NCI-H82 treated with DMSO at 0.1 percent for 48 hours (cell line): ENCODE data around the gene MMD.
"Not testable (repeated sequence)": the region's sequence is repeated elsewhere in the genome, so short reads cannot be mapped to it uniquely, and the experiment has no call there.

Experiments
- DNase-seq: peaks from one replicate; lab custom pipeline; 2025; ENCODE audit not compliant: unreplicated experiment; lab: John Stamatoyannopoulos, UW

MMD gene, protein sequence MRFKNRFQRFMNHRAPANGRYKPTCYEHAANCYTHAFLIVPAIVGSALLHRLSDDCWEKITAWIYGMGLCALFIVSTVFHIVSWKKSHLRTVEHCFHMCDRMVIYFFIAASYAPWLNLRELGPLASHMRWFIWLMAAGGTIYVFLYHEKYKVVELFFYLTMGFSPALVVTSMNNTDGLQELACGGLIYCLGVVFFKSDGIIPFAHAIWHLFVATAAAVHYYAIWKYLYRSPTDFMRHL

DNA sequence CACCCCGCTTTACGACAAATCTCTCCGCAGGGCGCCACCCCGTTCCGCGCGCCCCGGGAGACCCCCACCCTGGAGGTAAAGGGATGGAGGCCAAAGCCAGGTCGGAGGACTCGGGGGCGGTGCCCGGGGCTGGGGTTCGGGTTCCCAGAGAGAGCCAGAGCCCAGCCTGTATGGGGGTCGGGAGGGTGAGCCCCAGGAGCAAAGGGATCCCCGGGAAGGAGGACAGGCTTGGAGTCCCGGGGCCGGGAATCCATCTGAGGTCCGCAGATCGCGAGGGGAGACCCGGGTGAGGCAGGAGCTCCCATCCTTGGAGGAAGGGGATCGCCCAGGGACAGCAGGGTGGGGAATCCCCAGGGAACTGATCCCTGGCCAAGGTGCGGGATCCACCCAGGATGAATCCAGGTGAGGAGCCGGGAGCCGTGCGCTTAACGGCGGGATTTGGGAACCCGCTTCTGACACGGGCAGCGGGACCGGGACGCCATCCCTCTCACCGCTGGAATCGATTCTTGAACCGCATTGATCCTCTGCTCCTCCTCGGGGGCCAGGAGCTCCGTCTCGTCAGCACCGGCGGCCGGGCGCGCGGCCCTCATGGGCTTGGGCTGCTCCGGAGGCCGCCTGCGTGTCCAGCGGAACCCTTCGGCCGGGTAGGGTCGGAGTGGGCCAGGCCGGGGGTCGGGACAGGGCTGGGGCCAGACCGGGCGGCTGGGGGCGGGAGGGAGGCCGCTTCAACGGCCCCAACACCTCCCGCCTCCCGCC is at the start of gene MMD:
Gene MMD (minus strand): TSS at position 657 of the 756 bp plus-strand sequence. CDS start 140 bp downstream, at position 517.
- no peak for DNase-seq

DNA sequence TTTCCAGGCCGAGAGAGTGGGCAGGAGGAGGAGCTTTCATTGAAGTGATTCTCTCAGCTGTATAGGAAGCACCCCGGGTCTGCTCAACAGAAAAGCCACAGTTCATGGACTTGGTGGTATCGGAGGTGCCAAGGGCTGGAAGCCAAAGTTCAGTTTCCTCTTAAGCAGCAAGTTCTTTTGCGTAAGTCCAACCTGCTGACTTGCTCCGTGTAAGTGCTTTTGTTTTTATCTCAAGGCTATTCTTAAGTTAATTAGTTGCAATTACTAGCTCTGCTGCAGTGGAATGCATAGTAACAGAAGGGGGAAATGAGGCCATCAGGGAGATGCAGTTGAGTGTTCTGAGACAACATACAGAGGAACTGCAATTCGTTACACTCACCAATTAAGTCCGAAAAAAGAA is 45.0 kb upstream of the MMD start:
- DNase-seq = peak; percentile 73

DNA sequence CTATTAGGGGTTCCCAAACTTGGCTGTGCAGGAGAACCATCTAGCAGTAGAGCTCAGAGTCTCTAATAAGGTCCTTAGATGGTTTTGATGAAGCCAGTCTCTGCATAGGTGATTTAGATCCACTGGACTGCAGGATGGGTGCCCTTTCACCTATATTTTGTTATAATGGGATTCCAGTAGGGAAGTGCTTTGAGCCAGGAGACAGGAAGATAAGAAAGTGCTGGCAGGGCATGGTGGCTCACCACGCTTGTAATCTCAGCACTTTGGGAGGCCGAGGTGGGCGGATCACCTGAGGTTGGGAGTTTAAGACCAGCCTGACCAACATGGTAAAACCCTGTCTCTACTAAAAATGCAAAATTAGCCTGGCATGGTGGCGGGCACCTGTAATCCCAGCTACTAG is 44.1 kb upstream of the MMD start:
- not testable (repeated sequence) for DNase-seq

DNA sequence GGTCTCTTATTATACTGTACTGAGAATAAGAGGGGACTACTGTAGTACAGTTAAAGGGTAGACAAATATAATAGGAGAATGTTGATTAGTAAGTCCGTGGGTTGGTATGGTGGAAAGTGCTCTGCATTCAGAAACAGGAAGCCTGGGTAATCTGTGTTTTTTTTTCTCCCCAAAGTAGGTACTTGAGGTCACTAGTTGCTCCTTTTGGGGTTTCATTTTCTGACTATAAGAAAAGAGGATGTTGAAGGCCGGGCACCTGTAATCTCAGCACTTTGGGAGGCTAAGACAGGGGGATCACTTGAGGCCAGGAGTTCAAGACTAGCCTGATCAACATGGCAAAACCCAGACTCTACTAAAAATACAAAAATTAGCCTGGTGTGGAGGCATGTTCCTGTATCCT is 42.0 kb upstream of the MMD start:
- DNase-seq = no peak

DNA sequence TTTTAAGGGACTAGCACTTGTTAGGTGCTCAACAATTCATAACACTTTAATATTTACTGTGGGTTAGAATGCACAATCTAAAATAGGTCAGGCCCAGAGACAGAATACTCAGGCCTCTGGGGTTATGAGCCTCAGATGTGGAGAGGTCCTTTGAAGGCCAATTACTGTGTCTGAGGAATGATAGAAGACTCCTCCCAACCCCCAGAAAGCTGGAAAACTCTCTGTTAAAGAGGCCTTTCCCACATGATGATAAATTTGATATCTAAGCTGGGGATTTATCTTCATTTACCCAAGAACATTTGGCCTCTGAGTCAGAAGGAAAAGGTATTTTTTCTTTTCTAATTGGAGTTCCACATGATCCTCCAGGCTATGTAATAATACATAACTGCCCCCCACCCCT is 41.1 kb upstream of the MMD start:
- no peak for DNase-seq

DNA sequence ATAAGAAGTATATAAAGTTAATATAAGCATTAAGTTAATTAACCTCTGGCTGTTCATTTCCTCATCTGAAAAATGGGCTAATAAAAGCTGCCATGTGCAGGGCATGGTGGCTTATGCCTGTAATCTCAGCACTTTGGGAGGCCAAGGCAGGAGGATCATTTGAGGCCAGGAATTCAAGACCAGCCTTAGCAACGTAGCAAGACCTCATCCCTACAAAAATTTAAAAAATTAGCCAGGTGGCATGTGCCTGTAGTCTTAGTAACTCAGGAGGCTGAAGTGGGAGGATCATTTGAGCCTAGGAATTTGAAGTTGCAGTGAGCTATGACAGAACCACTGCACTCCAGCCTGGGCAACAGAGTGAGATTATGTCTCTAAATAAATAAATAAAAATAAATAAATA is 40.6 kb upstream of the MMD start:
- no peak for DNase-seq

DNA sequence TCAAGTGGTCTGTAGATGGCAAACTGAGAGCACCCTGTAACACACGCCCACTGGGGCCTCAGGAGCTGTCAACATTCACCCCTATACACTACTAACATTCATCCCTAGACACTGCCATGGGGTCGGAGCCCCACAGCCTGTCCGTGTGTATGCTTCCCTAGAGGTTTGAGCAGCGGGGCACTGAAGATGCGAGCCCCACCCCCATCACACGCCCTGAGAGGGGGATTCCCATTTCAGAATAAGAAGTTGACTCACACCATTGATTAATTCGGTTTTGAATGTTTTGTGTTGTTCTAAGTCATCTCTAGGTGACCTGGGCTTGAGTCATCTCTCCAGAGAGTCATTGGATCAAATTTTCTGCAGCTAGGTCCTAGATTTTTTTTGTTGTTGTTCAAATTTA is 37.3 kb upstream of the MMD start:
- no peak for DNase-seq

DNA sequence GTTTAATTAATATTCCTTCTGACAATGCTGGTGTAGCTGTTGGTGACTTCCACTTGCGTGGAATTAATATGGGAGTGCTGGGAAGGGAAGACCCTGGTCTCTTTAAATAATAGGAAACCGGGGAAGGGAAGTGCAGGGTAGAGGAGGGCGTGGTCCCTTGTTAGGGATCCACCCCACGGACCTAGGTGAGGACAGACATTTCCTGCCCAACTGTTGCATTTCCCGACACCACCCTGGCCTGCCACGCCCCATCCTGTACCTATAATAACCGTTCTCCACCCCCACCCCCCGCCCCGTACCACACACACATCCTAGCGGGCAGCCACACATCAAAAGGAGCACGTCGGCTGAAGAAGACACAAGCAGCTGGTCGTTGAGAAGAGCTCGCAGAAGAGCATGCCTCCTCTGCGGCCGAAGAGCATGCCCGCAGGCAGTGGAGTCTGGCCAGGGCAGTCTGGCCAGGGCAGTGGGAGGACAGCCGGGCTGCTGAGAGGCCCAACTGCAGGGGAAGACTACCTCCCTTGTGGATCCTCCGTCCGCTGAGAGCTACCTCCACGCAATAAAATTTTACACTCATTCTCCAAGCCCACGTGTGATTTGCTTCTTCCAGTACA is 36.8 kb upstream of the MMD start:
- no peak for DNase-seq

DNA sequence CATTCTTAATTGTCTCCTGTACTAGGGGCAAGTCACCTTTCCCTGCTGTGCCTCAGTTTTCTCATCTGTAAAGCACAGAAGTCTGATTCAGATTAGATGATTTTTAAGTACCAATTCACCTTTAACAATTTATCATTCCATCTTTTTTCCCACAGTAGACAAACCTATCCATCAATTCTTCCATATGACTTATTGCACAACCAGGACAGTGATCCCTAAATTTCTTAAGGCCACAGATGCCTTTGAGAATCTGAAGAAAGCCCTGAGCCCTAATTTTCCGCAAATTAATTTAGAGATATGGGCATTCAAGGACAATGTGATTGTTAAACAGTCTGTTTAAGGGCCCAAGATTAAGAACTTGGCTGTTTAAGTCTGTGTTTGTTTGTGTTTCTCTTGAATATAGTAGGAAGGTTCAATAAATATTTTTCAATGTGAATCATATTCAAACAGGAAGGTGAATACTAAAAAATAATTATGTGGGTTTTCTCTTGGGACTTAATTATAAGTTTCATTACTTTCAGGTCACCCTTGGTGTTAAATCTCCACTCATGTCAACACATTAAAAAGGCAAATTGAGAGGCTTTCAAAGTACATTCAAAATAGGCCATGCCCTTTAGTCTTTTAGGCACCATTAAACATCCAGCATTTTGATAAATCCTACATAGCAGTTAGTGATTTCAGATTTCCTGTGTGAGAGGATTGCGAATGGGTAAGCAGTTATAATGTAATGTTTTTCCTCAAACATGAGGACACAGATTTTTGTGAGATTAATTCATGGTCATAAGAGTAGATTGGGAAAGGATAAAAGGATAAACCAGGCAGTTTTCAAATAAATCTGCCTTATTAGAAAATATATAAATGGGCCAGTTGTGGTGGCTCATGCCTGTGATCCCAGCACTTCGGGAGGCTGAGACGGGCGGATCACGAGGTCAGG is 34.9 kb upstream of the MMD start:
- DNase-seq = no peak

DNA sequence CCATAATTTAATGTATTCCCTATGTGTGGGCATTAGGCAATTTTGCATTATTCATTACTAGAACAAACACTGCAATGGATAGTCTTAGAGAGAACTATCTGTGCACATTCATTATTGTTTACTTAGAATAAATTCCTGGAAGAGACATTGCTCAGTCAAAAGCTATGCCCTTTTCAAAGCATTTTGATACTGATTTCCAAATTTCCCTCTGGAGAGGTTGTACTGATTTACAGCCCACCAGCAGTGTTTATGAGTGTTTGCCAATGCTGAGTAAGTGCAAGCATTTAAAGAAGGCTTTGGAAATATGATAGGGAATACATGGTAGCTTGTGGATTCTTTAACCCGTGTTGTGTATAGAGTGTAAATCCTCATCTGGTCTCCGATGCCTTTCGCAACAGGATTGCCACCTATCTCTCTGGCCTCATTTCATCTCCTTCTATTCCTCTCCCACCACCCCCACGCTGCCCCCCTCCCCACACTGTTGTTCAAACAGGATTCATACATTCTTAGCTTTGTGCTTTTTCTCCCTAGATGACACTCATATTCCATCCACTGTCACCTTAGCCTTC is 33.4 kb upstream of the MMD start:
- DNase-seq = no peak

DNA sequence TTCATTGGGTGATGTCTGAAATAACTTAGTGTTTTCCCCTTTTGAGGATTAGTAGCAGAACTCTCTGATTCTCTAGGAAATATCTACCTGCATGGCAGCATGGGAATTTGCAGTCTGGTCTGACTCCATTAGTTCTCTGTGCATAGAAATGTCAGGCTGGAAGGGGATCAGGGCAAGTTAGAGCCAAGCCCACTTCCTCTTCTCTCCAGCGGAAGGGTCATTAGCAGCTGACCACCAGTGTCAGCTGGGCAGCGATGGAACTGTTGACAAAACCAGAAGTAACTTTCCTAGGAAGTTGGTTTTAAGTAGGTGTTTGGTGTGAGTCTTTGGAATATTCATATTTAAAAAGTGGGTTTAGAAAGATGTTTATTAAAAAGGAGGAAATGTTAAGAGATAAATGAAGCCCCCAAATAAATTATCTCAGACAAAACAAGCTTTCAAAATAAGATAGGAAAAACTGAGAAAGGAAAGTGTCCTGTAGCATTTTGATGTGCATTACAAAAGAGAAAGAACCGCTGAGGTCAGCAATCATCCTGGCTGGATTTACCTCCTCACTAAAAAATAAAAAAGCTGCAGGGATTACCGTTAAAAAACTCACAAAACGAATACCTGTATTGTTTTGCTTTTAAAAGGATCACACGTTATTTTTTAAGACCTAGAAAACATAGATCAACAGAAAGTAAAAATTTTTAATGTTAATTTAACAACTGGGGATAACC is 32.4 kb upstream of the MMD start:
- no peak for DNase-seq

DNA sequence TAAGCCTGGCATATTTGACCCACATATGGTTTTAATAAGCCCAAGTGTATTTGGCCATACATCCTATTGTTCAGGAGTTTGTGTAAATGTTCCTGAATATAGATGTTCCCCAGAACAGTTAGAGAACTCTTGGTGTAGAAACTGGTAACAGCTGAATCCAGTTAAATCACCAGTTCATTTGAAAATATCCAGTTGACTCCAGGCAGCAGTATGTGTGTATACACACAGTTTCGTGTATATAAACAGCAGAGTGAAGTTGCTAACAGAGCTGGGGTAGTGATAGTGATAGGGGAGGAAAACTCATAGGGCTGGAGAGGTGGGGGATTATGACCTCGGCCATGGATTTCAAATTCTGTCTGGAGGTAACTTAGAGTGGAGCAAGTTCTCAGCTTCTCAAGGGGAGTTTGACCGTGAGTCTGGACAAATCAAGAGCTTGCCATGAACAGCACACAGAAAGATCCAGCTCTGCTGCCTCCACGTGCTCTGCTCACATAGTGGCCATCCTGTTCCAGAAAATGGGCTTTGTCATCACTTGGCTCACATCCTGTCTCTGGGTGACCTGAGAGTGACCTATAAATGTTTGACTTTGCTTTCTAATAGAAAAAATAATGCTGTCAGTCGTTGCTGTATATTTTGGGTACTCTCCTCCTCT is 30.6 kb upstream of the MMD start:
- no peak for DNase-seq

DNA sequence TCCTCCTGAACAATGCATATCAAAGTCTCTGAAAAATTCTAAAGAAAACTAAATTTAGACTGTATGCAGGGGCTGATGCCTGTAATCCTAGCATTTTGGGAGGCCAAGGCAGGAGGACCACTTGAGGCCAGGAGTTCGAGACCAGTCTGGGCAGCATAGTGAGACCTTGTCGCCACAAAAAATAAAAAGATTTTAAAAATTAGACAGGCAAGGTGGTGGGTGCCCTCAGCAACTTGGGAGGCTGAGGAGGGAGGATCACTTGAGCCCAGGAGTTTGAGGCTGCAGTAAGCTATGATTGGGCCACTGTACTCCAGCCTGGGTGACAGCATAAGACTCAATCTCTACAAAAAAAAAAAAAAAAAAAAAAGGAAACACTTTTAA is 30.1 kb upstream of the MMD start:
- no peak for DNase-seq

DNA sequence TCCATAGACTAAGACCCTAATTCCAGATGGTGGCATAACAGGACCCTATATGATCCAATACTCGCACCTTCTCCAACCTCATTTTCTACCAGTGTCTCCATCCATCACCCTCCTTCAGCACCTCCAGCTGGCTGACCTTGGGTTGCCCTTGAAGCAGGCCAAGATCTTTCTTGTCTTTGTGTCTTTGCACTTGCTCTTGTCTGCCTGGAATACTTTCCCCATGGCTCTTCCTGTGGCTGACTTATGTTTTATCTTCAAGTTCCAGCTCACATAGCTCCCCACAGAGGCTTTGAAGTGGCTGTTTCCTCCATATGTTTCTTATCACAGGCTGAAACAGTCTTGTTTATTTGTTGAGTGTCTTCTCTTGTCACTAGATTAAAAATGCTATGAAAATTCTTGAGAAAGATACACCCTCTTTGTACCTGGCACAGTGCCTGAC is 29.6 kb upstream of the MMD start:
- DNase-seq = no peak

DNA sequence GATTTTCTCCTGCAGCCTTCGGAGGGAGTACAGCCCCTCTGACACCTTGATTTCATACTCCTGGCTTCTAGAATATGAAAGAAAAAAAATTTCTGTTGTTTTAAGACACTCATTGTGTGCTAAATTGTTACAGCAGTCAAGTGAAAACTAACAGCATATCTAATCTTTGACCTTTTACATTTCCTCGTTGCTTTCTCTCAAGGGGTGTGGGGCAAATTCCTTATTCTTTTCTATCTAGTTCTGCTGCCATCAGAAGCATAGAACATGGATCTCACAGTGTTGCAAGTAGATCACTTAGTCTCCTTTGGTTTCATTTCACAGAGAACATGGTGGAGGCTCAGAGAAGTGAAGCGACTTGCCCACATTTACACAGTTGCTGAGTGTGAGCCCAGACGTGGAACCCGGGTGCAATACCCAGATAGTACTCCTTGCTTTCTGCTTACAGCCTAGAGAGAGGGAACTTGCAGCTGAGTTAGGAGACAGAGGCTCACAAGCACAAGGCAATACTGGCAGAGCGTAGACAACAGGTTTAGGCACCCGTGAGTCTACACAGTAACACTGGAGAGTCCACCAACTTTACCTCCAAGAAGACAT is 28.7 kb upstream of the MMD start:
- no peak for DNase-seq

DNA sequence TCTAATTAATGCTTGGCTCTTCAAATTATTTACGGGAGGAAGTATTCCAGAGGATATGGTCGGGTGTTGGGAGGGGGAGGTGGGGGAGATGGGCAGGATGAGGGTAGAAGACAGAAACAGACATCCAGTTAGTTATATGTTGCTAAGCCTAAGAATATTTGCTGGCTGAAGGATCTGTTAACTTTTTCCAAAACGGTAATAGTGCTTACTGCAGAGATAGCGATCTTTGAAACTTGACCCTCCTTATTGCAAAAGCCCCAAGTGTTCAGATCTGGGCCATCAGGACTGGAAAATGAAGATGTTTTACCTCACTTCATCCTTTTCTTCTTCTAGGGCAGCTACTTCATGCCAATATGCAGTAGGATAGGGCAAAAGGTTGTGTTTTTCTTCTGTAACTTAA is 27.0 kb upstream of the MMD start:
- DNase-seq = no peak

DNA sequence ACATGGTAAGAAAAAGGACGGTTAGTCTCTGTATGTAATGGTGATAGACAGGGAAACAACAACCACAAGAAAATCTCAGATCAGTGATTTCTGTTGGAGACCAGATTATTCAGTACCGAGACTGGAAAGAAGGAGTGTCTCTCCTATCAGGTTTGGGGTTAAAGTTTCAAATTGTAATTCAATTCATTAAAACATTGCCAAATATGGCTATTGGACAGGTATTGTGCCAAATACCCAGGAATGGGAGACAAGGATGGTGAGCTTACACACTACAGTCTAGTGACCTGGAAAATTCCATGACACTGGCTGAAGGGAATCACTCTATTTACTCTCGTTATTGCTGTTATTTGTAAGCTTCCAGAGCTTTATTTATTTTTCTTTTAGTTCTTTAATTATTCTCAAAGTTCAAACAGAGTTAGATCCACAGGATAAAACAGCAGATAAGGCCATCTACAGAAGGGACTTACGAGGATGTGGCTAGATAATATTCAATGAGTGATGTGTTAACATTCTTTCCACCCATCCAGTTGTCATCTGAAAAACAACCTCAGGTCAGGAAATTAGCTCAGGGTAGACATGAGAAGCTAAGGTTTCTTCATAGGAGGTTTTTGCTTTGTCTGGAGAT is 25.1 kb upstream of the MMD start:
- no peak for DNase-seq

DNA sequence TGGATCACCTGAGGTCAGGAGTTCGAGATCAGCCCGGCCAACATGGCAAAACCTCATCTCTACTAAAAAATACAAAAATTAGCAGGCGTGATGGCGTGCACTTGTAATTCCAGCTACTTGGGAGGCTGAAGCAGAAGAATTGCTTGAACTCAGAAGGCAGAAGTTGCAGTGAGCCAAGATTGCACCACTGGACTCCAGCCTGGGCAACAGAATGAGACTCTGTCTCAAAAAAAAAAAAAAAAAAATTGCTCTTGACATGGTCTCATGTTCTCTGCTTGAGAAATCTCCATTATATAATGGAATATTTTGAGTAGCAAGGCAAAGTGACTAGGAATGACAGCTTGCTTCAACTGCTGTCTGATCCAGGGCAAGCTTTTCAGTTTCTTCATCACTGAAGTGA is 24.4 kb upstream of the MMD start:
- not testable (repeated sequence) for DNase-seq
